Ovary (tissue), 9 donors: ENCODE results near the gene NEK4. TPM values are rescaled to one million over a fixed set of nuclear protein-coding genes. Genes with fewer than 3 reads are reported as not detected.

Experiments
- DNase-seq, 5 donors: peaks; one replicate each; pipeline ENCODE4 v3.0.0-alpha.2; 2019 to 2020
- H3K27ac ChIP-seq, 2 donors: fragments of 200-600 bp; one replicate each; pipeline versions ENCODE4 v1.5.1 to v1.8.0; 2019 to 2022
- H3K27me3 ChIP-seq: fragments of 200-600 bp; one replicate; pipeline ENCODE4 v1.8.0; 2022
- H3K36me3 ChIP-seq: fragments of 200-600 bp; sonication (generic); one replicate; pipeline ENCODE4 v1.5.1; 2019
- H3K4me1 ChIP-seq: one replicate; pipeline ENCODE4 v1.8.1; 2013; ENCODE audit warnings: mild to moderate bottlenecking, moderate library complexity; ENCODE audit not compliant: insufficient read depth
- H3K4me3 ChIP-seq: fragments of 200-600 bp; sonication (generic); one replicate; pipeline ENCODE4 v1.5.1; 2017
- H3K9me3 ChIP-seq, 2 donors: fragments of 200-600 bp in 1 of 2; sonication (generic) in 1 of 2; one replicate each; pipeline versions ENCODE4 v1.5.1 to v1.8.1; 2013 to 2019; ENCODE audit warnings: mild to moderate bottlenecking in 1 of 2, moderate library complexity in 1 of 2
- CTCF ChIP-seq, 3 donors: fragments of 450-650 bp in 2 of 3; fragments of 200-600 bp in 1 of 3; IDR thresholded peaks; one replicate each; pipeline versions ENCODE4 v1.5.1 to v1.8.0; 2016 to 2022; ENCODE audit warnings: antibody characterized with exemption in 3 of 3, mild to moderate bottlenecking in 1 of 3
- EP300 ChIP-seq: sonication (generic); formaldehyde crosslinking; IDR thresholded peaks from one replicate; pipeline ENCODE4 v1.6.1; 2017; ENCODE audit warnings: antibody characterized with exemption
- POLR2A ChIP-seq: fragments of 450-650 bp; IDR thresholded peaks from one replicate; pipeline ENCODE4 v1.6.1; 2017; ENCODE audit warnings: antibody characterized with exemption, mild to moderate bottlenecking, moderate library complexity
- WGBS, 3 donors: extraction: QIAGEN DNeasy Blood & Tissue Kit in 1 of 3; methylation state at CpG; one replicate each; pipeline versions ENCODE4 v1.1.5 to v1.1.7; 2013 to 2017; 5-methylcytosine and 5-hydroxymethylcytosine counted together
- intact Hi-C, 4 donors: fragments of 100-400 bp; cut with DNase I; formaldehyde crosslinking; loops; one replicate each; pipeline versions ENCODE4 v1.11.0 to v1.15.1; 2022 to 2023
- polyA plus RNA-seq, 2 donors: library from polyadenylated mRNA; stranded (reverse); fragments of 200-250 nt in 1 of 2; fragments of 350-450 nt in 1 of 2; fragmentation: Illumina TruSeq in 1 of 2; extraction: RNeasy Lipid Tissue Mini Kit (QIAGEN cat#74804) in 1 of 2; gene quantifications; one replicate each; pipeline ENCODE4 v1.2.3, GENCODE V29; 2013 to 2014
- total RNA-seq, 7 donors: library from RNA; depleted of rRNA in 2 of 7; stranded (reverse); fragments of >200 nt in 2 of 7; fragmentation: NEBNext Ultra II Directional in 3 of 7; extraction: Animal tissue kit (Norgen Biotek cat#: 25700) in 3 of 7; gene quantifications; one replicate each; pipeline versions ENCODE4 v1.1.0 to v1.2.4, GENCODE V29; 2016 to 2023
- donor health status: DM: no; HTN: no; CAD: no; lungs with moderate emphysema.
- donor health status: DM: no; HTN: no; CAD: no.
- donor health status: Bipolar disorder and iron deficiency.
- donor health status: DM: yes; HTN: yes; CAD: no.
- donor health status: DM: no; HTN: no; CAD: no.
- donor health status: DM: yes; HTN: yes; CAD: no.

NEK4 gene
- total and polyA plus RNA-seq, 9 donors: 8.5 to 45.9 (median 31.0) TPM

- intact Hi-C loops: no loop called here
Observed at GRCh38 chr3:52796411-52796810, 25.7 kb upstream of the NEK4 start.

GRCh38 chr3:52795298-52795900 is 24.7 kb upstream of the NEK4 start:
- no peak overlapping the region for H3K4me3 ChIP-seq
- no peaks in the 10 kb centered on the region for H3K27me3 ChIP-seq
- DNase-seq: no peak
- no peak overlapping the region for H3K27ac ChIP-seq
- intact Hi-C loops: no loop called here
- H3K4me1 ChIP-seq: no peaks in the 10 kb centered on the region
- WGBS, 3 donors: 34 to 48% (median 45%) methylated on average over 9 of the region's 9 CpGs
- H3K36me3 ChIP-seq: no peaks in the 10 kb centered on the region
- TF ChIP-seq CTCF (IDR thresholded peaks at IDR 0.05) (no peak), EP300 (no peak), POLR2A (no peak)
- no peaks in the 10 kb centered on the region for H3K9me3 ChIP-seq

More at GRCh38 chr3:52796411-52796810, 25.7 kb upstream of the NEK4 start:
- Histone ChIP-seq H3K27me3 (no peaks in the 10 kb centered on the region), H3K27ac (no peak overlapping the region), H3K4me1 (no peaks in the 10 kb centered on the region), H3K9me3 (no peaks in the 10 kb centered on the region), H3K36me3 (no peaks in the 10 kb centered on the region), H3K4me3 (no peak overlapping the region)
- TF ChIP-seq POLR2A (no peak), CTCF (IDR thresholded peaks at IDR 0.05) (no peak), EP300 (no peak)
- DNase-seq: no peak
- 88 to 95% (median 94%) methylated on average over 9 of the region's 9 CpGs for WGBS, 3 donors

GRCh38 chr3:52794612-52795099 is 23.9 kb upstream of the NEK4 start, which contains the start of gene ITIH3:
ITIH3 (plus strand) TSS chr3:52794796; CDS start chr3:52794804, 8 bp downstream.
- WGBS, 3 donors: 59 to 82% (median 72%) methylated on average over 10 of the region's 10 CpGs
- Histone ChIP-seq H3K27me3 (no peaks in the 10 kb centered on the region), H3K27ac (no peak within 1 kb of the TSS), H3K36me3 (no peaks in the 10 kb centered on the region), H3K4me1 (no peaks in the 10 kb centered on the region), H3K9me3 (no peaks in the 10 kb centered on the region), H3K4me3 (no peak within 1 kb of the TSS)
- DNase-seq: no peak
- TF ChIP-seq POLR2A (no peak), CTCF (IDR thresholded peaks at IDR 0.05) (no peak), EP300 (no peak)
- intact Hi-C loops: no loop called here

- Histone ChIP-seq H3K4me3 (no peak overlapping the region), H3K36me3 (no peaks in the 10 kb centered on the region), H3K9me3 (no peaks in the 10 kb centered on the region), H3K27ac (no peak overlapping the region), H3K27me3 (no peaks in the 10 kb centered on the region), H3K4me1 (no peaks in the 10 kb centered on the region)
- no peak for DNase-seq
- 78 to 82% (median 80%) methylated on average over 9 of the region's 9 CpGs for WGBS, 3 donors
- intact Hi-C loops: no loop called here
- TF ChIP-seq CTCF (IDR thresholded peaks at IDR 0.05): no peak
- TF ChIP-seq POLR2A: no peak
- no peak for TF ChIP-seq EP300
Observed at GRCh38 chr3:52793702-52794611, 23.2 kb upstream of the NEK4 start.
